H1 (cell line): ENCODE results near the gene SLC6A20. TPM values are rescaled to one million over a fixed set of nuclear protein-coding genes. Genes with fewer than 3 reads are reported as not detected.

Experiments
- SAP30 ChIP-seq: fragments of 300-600 bp; sonication (generic); IDR thresholded peaks from 2 replicates; pipeline ENCODE4 v1.7.1; 2012; ENCODE audit warnings: low read length, moderate library complexity, mild to moderate bottlenecking, inconsistent platforms; ENCODE audit not compliant: insufficient read depth, insufficient replicate concordance
- polyA plus RNA-seq, 7 experiments: library from polyadenylated mRNA; depleted of rRNA in 3 of 7; stranded (reverse) in 5 of 7; unstranded in 2 of 7; fragments of >200 nt in 5 of 7; fragments of 200-250 nt in 2 of 7; gene quantifications; 1 replicate in 5 of 7; 2 replicates in 1 of 7; 4 replicates in 1 of 7; pipeline versions ENCODE4 v1.2.1 to v1.2.3, GENCODE V29; 2011 to 2013; ENCODE audit warnings: missing spikeins in 2 of 7, mixed read lengths in 2 of 7
- total RNA-seq: library from RNA; stranded (reverse); fragmentation: NEBNext Ultra II Directional; extraction: Animal tissue kit (Norgen Biotek cat#: 25700); gene quantifications from 2 replicates; pipeline ENCODE4 v1.2.1, GENCODE V29; 2021

Gene SLC6A20
- total and polyA plus RNA-seq, 2 of the 8 experiments (the other 6 are each of a cell fraction or from before 2014, with no cell fraction given): 0.05 TPM; not detected in 1

DNA sequence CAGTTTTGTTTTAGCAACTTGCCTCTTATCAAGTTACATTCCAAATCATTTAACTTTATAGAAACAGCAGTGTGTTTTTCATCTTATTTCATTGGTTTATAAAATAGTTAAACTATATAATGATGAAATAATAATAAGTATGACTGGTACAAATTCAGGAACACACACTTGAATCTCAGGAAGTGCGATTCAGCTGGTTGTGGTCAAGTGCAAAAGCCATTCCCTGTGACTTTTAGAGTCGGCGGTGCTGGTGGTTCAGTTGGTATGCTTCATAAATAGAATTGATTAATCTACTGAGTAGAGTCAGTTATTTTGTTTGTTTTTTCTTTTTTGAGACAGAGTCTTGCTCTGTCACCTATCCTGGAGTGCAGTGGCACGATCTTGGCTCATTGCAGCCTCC is 84.4 kb downstream of the SLC6A20 start (continued):
- TF ChIP-seq SAP30: no peak
- TF ChIP-seq, all 59 proteins: peak for 0
